Dermis microvascular lymphatic vessel endothelial cell (primary cell): ENCODE results near the gene TMED8. TPM values are rescaled to one million over a fixed set of nuclear protein-coding genes. Genes with fewer than 3 reads are reported as not detected.
A peak's percentile ranks its signal among the peaks of the same experiment; 100 is the strongest.
"Not testable (repeated sequence)": the region's sequence is repeated elsewhere in the genome, so short reads cannot be mapped to it uniquely, and the experiment has no call there.

Source experiments
- DNase-seq, 2 donors: peaks; one replicate each; pipeline versions ENCODE4 v3.0.0 to v3.0.0-alpha.2; 2010; ENCODE audit warnings: low read depth in 2 of 2
- total RNA-seq: library from RNA; depleted of rRNA; stranded (reverse); fragments of >200 nt; gene quantifications from 2 replicates; pipeline ENCODE4 v1.2.1, GENCODE V29; 2014

The TMED8 gene
- total RNA-seq: 8.3 and 8.7 TPM in 2 replicates

- peak; percentile 54 to 86 for DNase-seq
Observed at GRCh38 chr14:77376771-77377501, at the start of gene TMED8, which contains the start of gene SAMD15. Gene TMED8, minus strand, starts transcription at chr14:77377094. Its CDS starts 41 bp downstream, at chr14:77377053. Gene SAMD15, plus strand, starts transcription at chr14:77377379. Its CDS starts 40 bp downstream, at chr14:77377419.

- no peak for DNase-seq
Observed at GRCh38 chr14:77426396-77426795, 49.5 kb upstream of the TMED8 start.

GRCh38 chr14:77424862-77425261, 48.0 kb upstream of the TMED8 start:
- no peak for DNase-seq

GRCh38 chr14:77423423-77423822, 46.5 kb upstream of the TMED8 start, which contains the start of gene NOXRED1:
Gene NOXRED1, minus strand, starts transcription at chr14:77423523. Its CDS starts 634 bp downstream, at chr14:77422889.
- DNase-seq: no peak

- DNase-seq: no peak
Observed at GRCh38 chr14:77421201-77421600, 44.3 kb upstream of the TMED8 start.

- no peak for DNase-seq
Observed at GRCh38 chr14:77416836-77417235, 39.9 kb upstream of the TMED8 start.

- not testable (repeated sequence) for DNase-seq
Observed at GRCh38 chr14:77416098-77416497, 39.2 kb upstream of the TMED8 start.

- not testable (repeated sequence) for DNase-seq
Observed at GRCh38 chr14:77415403-77416030, 38.6 kb upstream of the TMED8 start.

- peak in 1 of 2 donors; percentile 24 for DNase-seq
Observed at GRCh38 chr14:77409131-77409533, 32.2 kb upstream of the TMED8 start.

GRCh38 chr14:77407158-77407557, 30.3 kb upstream of the TMED8 start:
- DNase-seq: no peak

- no peak for DNase-seq
Observed at GRCh38 chr14:77406718-77407117, 29.8 kb upstream of the TMED8 start.

- no peak for DNase-seq
Observed at GRCh38 chr14:77406086-77406485, 29.2 kb upstream of the TMED8 start.

GRCh38 chr14:77403768-77404167, 26.9 kb upstream of the TMED8 start:
- DNase-seq: no peak

- DNase-seq: no peak
Observed at GRCh38 chr14:77400216-77400615, 23.3 kb upstream of the TMED8 start.

GRCh38 chr14:77390188-77390587, 13.3 kb upstream of the TMED8 start:
- DNase-seq: no peak

- no peak for DNase-seq
Observed at GRCh38 chr14:77378701-77379100, 1.8 kb upstream of the TMED8 start.

- DNase-seq: no peak
Observed at GRCh38 chr14:77377502-77377844, 579 bp upstream of the TMED8 start.

- no peak for DNase-seq
Observed at GRCh38 chr14:77375973-77376770, 722 bp downstream of the TMED8 start.

- DNase-seq: no peak
Observed at GRCh38 chr14:77375164-77375950, 1.5 kb downstream of the TMED8 start.

GRCh38 chr14:77372304-77372841, 4.5 kb downstream of the TMED8 start:
- no peak for DNase-seq

GRCh38 chr14:77369285-77369684, 7.6 kb downstream of the TMED8 start:
- no peak for DNase-seq
